ENCODE results near the gene RANBP3L. TPM values are rescaled to one million over a fixed set of nuclear protein-coding genes. Genes with fewer than 3 reads are reported as not detected.

Gene RANBP3L
- total RNA-seq, 1 donor from 2014 or later, result 0.13 TPM

- peak overlapping the region; percentile 89 for H3K4me3 Mint-ChIP-seq
- H3K36me3 Mint-ChIP-seq (ENCODE audit: low read depth), result peaks cover 5% of the 10 kb centered on the region
- ChIA-PET POLR2A (no interaction called here), CTCF (no interaction called here)
- peak overlapping the region; percentile 90 for H3K27ac Mint-ChIP-seq
- no peaks in the 10 kb centered on the region for H3K9me3 Mint-ChIP-seq
- DNase-seq (no peak), ATAC-seq (ENCODE audit: low read depth) (no peak)
- peaks cover 57% of the 10 kb centered on the region for H3K4me1 Mint-ChIP-seq
- no peak for TF ChIP-seq CTCF (IDR thresholded peaks at IDR 0.05)
- intact Hi-C loops (cut with micrococcal nuclease), result loop anchor here (1.0 to 10.0 kb wide), 5 partner anchors 7 to 1133 kb away; partner anchors contain the start of gene NUP155
- H3K27me3 Mint-ChIP-seq, result no peaks in the 10 kb centered on the region
These were observed 62.1 kb downstream of the RANBP3L start for GRCh38 chr5:36239370-36240293.

GRCh38 chr5:36238502-36239295 lies 63.0 kb downstream of the RANBP3L start:
- no peak for ATAC-seq (ENCODE audit: low read depth)
- Mint-ChIP-seq H3K9me3 (no peaks in the 10 kb centered on the region), H3K27me3 (no peaks in the 10 kb centered on the region), H3K4me3 (no peak overlapping the region), H3K36me3 (ENCODE audit: low read depth) (peaks cover 5% of the 10 kb centered on the region), H3K4me1 (peaks cover 57% of the 10 kb centered on the region), H3K27ac (peak overlapping the region; percentile 47)
- intact Hi-C loops (cut with micrococcal nuclease), result no loop called here
- CTCF ChIA-PET, result no interaction called here
- TF ChIP-seq CTCF (IDR thresholded peaks at IDR 0.05), result no peak
- POLR2A ChIA-PET, result no interaction called here
- no peak for DNase-seq

- Mint-ChIP-seq H3K36me3 (ENCODE audit: low read depth) (peaks cover 5% of the 10 kb centered on the region), H3K27ac (no peak overlapping the region), H3K27me3 (no peaks in the 10 kb centered on the region), H3K4me1 (peaks cover 53% of the 10 kb centered on the region), H3K4me3 (no peak overlapping the region), H3K9me3 (no peaks in the 10 kb centered on the region)
- ATAC-seq (ENCODE audit: low read depth) (no peak), DNase-seq (no peak)
- POLR2A ChIA-PET, result no interaction called here
- intact Hi-C loops (cut with micrococcal nuclease), result no loop called here
- CTCF ChIA-PET, result no interaction called here
- no peak for TF ChIP-seq CTCF (IDR thresholded peaks at IDR 0.05)
These were observed 64.0 kb downstream of the RANBP3L start for GRCh38 chr5:36237751-36238150.

- TF ChIP-seq CTCF (IDR thresholded peaks at IDR 0.05), result no peak
- POLR2A ChIA-PET, result no interaction called here
- no peak for ATAC-seq (ENCODE audit: low read depth)
- DNase-seq, result no peak
- H3K36me3 Mint-ChIP-seq (ENCODE audit: low read depth), result peaks cover 1% of the 10 kb centered on the region
- no peak overlapping the region for H3K27ac Mint-ChIP-seq
- CTCF ChIA-PET, result no interaction called here
- H3K9me3 Mint-ChIP-seq, result no peaks in the 10 kb centered on the region
- H3K27me3 Mint-ChIP-seq, result no peaks in the 10 kb centered on the region
- peak overlapping the region; percentile 50 for H3K4me3 Mint-ChIP-seq
- intact Hi-C loops (cut with micrococcal nuclease), result no loop called here
- H3K4me1 Mint-ChIP-seq, result peaks cover 46% of the 10 kb centered on the region
These were observed 64.9 kb downstream of the RANBP3L start for GRCh38 chr5:36236801-36237200.

- ATAC-seq (ENCODE audit: low read depth), result no peak
- no peaks in the 10 kb centered on the region for H3K27me3 Mint-ChIP-seq
- ChIA-PET POLR2A (interaction anchor here (1.0 kb wide), 1 partner anchor 10 kb away, joined by 3 read pairs; the partner anchor contains the start of gene NADK2), CTCF (no interaction called here)
- H3K27ac Mint-ChIP-seq, result no peak overlapping the region
- no peak overlapping the region for H3K4me3 Mint-ChIP-seq
- no peak for DNase-seq
- no peaks in the 10 kb centered on the region for H3K36me3 Mint-ChIP-seq (ENCODE audit: low read depth)
- no peak for TF ChIP-seq CTCF (IDR thresholded peaks at IDR 0.05)
- intact Hi-C loops (cut with micrococcal nuclease), result loop anchor here (1.0 kb wide), 1 partner anchor 8 kb away; no protein-coding TSS in a partner anchor
- peaks cover 15% of the 10 kb centered on the region for H3K4me1 Mint-ChIP-seq
- H3K9me3 Mint-ChIP-seq, result no peaks in the 10 kb centered on the region
These were observed 69.2 kb downstream of the RANBP3L start for GRCh38 chr5:36232533-36232932.

All from activated B cell treated with CpG ODN at 0.5 μM for 24 hours (primary cell).